HG02798 (cell line): ENCODE measurements around the gene SLC2A4.
"Not testable (repeated sequence)": the region's sequence is repeated elsewhere in the genome, so short reads cannot be mapped to it uniquely, and the experiment has no call there.

ENCODE experiments used
- ATAC-seq: cut with Tn5 transposase; IDR thresholded peaks from one replicate; pipeline ENCODE4 v1.9.1; 2021; ENCODE audit warnings: mild to moderate bottlenecking; ENCODE audit not compliant: unreplicated experiment, poor library complexity

The SLC2A4 gene

GRCh38 chr17:7243838-7244237 is 37.7 kb upstream of the SLC2A4 start:
- not testable (repeated sequence) for ATAC-seq

GRCh38 chr17:7246779-7247178 is 34.7 kb upstream of the SLC2A4 start:
- ATAC-seq = no peak

- no peak for ATAC-seq
These were observed 32.7 kb upstream of the SLC2A4 start for GRCh38 chr17:7248796-7249195.

DNA sequence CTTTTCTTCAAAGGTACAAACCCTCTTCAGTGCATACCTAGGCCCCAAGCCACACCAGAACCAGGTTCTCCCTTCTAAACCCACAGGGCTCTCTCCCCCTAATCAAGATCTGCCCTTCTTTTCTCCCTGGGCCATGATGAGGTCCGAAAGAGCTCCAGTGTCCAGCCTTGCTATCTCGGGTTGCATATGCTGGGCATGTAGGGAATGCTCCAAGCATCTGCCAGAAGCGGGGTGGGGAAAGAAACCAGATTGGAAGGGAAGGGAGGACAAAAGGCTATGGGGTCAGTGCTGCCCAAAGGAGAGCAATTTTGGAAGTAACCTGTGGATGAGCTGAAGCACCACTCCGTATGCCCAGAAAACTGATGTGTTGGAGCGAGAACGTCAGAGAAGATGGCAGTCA is 32.3 kb upstream of the SLC2A4 start:
- no peak for ATAC-seq

- ATAC-seq = no peak
These were observed 31.7 kb upstream of the SLC2A4 start for GRCh38 chr17:7249830-7250229.

GRCh38 chr17:7250695-7251627 is 30.6 kb upstream of the SLC2A4 start:
- peak; percentile 7 for ATAC-seq

DNA sequence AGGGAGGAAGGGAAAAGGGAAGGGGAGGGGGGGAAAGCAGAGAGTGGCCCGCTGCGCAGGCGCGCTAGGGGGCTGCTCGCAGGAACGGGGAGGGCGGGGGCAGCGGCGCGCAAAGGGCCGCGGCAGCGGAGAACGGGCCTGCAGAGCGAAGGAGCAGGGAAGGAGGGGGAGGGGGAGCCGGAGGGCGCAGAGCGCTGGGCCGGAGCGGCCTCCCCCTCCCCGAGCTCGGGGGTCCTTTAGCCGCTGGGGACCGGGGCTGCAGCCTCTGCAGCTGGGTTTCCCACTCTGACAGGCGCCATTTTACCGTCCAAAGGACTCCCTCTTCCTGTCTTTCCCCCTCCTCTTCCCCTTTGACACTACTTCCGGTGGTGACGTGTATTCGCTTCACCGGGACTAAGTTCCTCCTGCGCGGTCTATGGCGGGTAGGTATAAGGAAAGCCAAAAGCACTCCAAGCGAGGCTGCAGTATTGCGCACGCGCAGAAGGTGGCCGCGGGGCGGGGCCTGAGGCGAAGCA is 29.8 kb upstream of the SLC2A4 start, which contains the start of gene CTDNEP1:
Gene CTDNEP1 (minus strand): TSS at position 74 of the 515 bp plus-strand sequence. CDS start 438 bp downstream, outside the sequence.
- peak; percentile 85 for ATAC-seq

DNA sequence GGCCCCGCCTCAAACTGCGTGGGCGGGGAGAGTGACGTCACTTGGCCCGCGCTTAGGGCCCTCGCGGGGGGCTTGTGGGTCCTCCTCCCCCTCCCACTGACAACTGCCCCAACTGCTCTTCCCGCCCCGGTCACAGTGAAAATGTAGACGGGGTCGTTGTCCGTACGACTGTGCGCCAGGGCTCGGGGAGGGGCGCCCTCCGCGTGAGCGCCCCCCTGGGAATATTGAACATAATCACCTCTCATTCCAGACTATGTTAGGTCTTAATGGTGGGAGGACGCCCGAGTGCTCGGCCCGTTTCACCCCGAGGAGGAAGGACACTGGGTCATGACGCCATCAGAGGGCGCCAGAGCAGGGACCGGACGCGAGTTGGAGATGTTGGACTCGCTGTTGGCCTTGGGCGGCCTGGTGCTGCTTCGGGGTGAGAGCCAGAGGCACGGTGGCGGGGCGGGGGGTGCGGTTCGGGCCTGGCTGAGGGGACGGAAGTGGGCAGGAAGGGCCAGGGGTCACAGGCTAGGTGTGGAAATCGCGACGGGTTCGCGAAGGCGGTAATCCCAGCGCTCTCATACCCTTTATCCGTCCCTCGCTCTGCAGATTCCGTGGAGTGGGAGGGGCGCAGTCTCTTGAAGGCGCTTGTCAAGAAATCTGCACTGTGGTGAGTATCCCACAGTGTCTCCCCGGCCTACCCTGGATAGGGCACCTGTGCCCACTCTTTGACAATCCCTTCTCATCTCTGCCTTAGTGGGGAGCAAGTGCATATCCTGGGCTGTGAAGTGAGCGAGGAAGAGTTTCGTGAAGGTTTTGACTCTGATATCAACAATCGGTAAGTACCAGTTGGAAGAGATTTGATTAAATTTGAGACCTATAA is 29.1 kb upstream of the SLC2A4 start, which contains the start of gene ELP5:
Gene ELP5 (plus strand): TSS at position 40 of the 868 bp plus-strand sequence. CDS start 336 bp downstream, at position 376.
- peak; percentile 51 for ATAC-seq

- no peak for ATAC-seq
These were observed 28.4 kb upstream of the SLC2A4 start for GRCh38 chr17:7253082-7253481.

DNA sequence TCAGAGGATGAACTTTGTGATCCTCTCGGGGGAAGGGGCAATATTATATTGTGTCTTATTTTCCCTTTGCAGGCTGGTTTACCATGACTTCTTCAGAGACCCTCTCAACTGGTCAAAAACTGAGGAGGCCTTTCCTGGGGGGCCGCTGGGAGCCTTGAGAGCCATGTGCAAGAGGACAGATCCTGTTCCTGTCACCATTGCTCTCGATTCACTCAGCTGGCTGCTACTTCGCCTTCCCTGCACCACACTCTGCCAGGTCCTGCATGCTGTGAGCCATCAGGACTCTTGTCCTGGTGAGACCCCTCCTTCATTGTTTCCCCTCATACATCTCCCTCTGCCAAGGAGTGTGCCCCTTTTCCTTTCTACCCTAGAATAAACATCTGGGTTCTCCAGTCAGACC is 27.0 kb upstream of the SLC2A4 start:
- ATAC-seq = no peak

DNA sequence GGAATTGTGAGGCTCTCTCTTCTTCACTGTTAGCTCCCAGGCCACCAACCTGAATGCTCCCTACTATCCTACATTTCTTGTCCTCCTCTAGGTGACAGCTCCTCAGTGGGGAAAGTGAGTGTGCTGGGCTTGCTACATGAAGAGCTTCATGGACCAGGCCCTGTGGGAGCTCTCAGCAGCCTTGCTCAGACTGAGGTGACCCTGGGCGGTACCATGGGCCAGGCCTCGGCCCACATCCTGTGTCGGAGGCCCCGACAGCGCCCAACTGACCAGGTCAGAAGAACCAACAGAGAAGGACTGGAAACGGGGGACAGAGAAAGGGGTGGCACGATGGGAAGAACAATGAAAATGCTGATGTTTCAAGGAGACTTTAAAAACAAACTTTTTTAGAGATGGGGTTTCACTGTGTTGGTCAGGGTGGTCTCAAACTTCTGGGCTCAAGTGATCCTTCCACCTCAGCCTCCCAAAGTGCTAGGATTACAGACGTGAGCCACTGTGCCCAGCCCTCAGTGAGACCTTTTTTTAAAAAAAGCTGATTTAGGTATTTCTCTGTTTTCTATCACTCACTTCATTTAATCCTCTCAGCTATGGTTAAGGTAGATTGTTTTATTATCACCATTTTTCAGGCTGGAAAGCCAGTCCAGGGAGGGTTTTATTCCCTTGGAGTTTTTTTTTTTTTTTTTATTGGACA is 24.6 kb upstream of the SLC2A4 start:
- no peak for ATAC-seq

- ATAC-seq = no peak
These were observed 22.6 kb upstream of the SLC2A4 start for GRCh38 chr17:7258731-7259554.

DNA sequence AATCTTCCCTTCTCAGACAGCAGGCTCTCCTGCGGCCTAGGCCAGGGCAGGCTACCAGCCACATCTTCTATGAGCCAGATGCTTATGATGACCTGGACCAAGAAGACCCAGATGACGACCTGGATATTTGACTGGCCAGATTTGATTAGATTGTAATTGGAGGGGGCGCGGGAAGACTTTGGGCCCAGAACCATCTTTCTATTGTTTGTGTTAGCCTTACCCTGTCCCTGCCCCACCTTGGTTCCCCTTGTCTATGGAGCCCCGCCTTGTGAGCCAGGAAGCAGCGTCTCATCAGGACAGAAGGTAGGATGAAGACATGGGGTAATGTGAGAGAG is 22.0 kb upstream of the SLC2A4 start:
- ATAC-seq = no peak

DNA sequence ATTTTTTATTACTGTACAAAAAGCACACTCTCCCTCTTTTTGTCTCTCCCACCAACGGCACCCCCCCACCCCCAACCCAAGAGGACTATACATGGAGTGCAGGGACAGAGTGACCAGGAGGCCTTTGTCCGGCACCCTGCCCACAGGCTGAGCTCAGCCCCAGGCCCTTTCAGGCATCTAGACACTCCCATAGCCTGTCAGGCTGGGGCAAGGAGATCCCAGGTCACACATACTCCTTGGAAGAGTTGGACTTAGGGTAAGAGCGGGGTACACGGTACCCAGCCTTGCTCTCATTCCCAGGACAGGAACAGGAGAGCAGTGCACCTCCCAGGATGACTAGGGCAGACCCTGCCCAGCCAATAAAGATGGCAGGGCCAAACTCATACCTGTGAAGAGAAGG is 21.4 kb upstream of the SLC2A4 start:
- ATAC-seq = no peak

- ATAC-seq = no peak
These were observed 20.7 kb upstream of the SLC2A4 start for GRCh38 chr17:7260651-7261378.

DNA sequence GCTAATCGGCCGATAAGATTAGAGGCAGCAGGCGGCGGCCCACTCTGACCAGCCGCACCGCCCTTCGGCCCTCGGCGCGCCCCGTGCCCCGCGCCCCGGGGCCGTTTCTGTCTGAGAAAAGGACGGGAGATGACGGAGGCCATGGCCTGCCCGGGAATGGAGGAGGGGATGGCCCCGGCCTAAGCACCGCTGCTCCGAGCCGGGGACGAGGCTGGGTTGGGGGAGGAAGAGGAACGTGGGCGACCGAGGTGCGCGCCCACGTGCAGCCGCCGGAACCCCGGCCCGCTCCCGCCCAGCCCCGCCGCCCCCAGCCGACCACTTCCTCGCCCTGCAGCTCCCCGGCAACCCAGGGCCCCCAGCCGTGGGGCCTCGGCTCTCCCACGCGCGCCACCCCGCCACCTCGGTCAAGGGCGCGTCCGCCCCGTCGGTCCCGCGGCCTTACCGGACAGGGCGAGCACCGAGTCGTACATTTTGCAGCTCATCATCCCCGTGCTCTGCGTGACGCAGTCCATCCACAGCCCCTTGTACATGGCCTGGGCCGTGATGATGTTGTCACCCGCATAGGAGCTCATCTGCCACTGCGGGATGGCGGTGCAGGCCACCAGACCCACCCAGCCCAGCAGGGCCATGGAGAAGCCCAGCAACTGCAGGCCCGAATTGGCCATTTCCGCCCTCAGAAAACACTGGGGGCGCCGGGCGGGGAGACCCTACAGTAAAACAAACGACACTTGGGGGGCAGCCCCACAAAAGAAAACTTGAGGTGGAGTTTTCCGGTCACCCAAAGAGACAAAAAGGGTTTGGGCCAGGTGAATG is 19.9 kb upstream of the SLC2A4 start:
- ATAC-seq = no peak

DNA sequence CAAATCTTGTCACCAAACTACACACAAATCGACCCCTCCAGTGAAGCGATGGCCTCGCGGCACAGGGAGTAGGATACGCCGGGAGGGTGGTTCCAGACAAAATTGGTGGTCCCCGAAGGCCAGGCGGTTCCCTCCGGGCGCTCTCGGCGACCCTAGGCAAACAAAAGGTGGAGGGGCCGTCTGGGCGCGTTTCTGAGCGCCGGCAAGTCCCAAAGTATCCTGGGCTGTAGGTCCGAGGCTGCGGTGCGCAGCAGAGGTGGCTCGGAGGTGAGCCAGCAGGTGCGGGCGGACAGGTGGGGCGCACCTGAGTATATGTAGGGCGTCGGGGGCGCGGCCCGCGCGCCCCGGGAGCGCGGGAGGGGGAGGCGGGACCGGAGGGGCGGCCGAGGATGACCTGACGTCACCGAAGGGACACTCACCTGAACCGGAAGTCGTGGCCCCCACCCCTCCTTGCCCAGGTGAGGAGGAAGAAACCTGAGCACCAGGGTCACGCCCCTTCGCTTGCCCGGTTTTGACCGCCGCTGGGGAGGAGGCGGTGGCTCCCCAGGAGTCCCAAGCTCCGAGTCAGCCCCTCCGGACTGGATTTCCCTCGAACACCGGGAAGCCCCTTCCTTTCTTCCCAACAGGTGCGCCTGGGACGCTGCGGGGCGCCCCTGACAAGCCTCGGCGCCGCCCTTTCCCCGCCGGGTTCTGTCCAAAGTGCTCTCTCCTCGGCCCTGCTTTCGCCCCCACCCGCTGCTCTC is 19.2 kb upstream of the SLC2A4 start, which contains the start of gene CLDN7:
Gene CLDN7 (minus strand): TSS at position 287 of the 743 bp plus-strand sequence. CDS start 435 bp downstream, outside the sequence.
- ATAC-seq = no peak
